C4-2B (cell line): ENCODE measurements around the gene COLGALT1.

ENCODE experiments used
- ZFX ChIP-seq: fragments of 450-650 bp; IDR thresholded peaks from 2 replicates; pipeline ENCODE4 v1.6.1; 2017
- TF ChIP-seq, protein P1 (sequence below): fragments of 450-650 bp; conservative IDR thresholded peaks from 2 replicates; pipeline ENCODE4 v1.5.1; 2017; ENCODE audit warnings: mild to moderate bottlenecking

DNA sequence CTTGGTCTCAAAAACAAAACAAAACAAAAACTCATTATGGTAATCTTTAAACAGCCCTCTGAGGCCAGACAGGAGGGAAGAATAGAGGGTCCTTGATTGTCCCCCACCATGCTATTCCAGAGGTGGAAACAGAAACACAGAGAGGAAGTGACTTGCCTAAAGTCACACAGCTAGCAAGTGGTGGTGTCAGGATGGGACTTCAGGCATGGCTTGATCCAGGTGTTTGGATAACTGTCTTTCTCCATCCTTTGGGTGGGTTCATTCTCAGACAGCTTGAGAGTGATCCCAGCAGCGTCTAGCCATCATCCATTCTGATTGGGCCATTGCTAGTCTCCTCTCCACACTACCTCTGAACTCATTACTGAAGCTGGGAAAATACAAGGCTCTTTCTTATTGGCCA lies 12.5 kb downstream of the COLGALT1 start:
- TF ChIP-seq, protein P1, sequence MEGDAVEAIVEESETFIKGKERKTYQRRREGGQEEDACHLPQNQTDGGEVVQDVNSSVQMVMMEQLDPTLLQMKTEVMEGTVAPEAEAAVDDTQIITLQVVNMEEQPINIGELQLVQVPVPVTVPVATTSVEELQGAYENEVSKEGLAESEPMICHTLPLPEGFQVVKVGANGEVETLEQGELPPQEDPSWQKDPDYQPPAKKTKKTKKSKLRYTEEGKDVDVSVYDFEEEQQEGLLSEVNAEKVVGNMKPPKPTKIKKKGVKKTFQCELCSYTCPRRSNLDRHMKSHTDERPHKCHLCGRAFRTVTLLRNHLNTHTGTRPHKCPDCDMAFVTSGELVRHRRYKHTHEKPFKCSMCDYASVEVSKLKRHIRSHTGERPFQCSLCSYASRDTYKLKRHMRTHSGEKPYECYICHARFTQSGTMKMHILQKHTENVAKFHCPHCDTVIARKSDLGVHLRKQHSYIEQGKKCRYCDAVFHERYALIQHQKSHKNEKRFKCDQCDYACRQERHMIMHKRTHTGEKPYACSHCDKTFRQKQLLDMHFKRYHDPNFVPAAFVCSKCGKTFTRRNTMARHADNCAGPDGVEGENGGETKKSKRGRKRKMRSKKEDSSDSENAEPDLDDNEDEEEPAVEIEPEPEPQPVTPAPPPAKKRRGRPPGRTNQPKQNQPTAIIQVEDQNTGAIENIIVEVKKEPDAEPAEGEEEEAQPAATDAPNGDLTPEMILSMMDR, result no peak
- no peak for TF ChIP-seq ZFX
